ENCODE data around the gene IDH3G.
"Not testable (repeated sequence)": the region's sequence is repeated elsewhere in the genome, so short reads cannot be mapped to it uniquely, and the experiment has no call there.

Gene IDH3G

DNA sequence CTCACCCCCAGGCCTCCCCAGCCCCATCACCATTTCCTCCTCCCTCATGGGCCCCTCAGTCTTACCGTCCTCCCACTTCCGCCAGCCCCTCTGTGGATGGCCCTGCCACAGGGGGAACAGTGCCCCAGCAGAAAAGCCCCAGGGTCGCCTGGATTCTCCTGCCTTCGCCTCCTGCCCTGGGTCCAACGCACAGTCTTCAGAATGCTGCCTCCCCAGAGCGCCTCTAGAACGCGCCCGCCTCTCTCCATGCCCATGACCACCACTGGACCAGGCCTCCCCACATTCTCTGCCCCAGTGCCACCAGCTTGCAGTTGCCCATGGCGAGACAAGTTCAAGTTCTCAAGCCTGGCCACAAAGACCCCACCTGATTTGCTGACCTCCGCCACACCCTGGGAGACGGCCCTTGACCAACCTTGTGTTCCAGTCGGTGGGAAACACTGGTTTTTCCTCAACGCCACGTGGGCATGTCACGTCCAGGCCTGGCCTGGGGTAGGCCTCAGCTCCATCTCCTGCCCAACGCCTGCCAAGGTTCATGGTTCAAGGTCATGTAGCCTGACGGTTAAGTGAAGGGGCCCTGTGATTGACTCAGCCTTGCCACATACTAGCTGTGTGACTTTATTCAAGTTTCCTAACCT lies 30.8 kb downstream of the IDH3G start:
- DNase-seq (ENCODE audit: low spot score): no peak
- FAIRE-seq: no peak

DNA sequence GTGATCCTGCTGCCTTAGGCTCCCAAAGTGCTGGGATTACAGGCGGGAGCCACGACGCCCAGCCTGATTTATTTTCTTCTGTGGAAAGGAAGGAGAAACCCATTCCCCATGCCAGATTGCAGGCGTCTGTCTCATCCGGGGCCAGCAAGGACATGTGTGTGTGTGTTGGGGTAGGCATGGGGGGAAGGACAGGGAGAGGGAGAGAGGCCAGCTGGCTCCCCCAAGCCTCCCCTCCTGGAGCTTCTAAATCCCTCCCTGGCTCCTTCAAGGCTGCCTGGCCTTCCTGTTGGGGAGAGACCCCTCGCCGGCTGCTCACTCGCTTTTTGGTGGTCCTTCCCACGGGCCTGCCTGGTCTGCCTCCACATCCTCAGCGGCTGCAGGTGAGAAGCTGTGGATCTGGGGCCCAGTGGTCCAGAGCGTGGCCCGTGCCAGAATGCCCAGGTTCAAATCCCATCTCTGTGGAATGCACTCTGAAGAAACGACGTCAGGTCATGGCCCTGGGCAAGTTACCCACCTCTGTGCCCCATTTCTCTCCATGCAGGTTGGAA lies 31.5 kb downstream of the IDH3G start:
- FAIRE-seq (no peak), DNase-seq (ENCODE audit: low spot score) (no peak)

DNA sequence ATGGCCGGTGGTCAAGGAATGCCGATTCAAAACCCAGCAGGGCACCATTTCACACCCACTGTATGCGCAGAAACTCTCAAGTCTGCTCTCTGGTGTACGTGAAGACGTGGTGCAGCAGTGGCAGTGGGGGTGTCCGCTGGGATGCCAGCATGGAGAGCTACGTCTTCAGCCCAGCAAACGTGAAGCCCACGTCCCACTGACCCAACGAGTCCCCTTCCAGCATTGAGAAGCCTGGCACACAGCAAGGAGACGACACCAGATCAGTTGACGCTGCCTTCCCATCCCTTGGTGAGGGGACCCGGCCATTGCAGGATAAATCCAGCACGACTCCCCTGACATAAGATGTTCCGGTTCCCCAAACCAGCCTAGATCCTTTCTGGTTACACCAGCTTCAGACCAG lies 32.3 kb downstream of the IDH3G start:
- FAIRE-seq: no peak
- DNase-seq (ENCODE audit: low spot score): no peak

DNA sequence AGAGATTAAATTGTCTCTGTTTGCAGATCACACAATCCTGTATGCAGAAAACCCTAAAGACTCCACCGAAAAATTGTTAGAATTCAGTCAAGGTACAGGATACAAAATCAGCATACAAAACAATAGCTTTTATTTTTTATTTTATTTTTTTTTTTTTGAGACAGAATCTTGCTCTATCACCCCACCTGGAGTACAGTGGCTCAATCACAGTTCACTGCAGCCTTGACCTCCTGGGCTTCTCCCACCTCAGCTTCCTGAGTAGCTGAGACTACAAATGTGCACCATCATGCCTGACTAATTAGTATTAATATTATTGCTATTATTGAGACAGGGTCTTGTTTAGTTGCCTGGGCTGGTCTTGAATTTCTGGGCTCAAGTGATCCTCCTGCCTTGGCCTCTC lies 39.0 kb downstream of the IDH3G start:
- FAIRE-seq (no peak), DNase-seq (ENCODE audit: low spot score) (no peak)

DNA sequence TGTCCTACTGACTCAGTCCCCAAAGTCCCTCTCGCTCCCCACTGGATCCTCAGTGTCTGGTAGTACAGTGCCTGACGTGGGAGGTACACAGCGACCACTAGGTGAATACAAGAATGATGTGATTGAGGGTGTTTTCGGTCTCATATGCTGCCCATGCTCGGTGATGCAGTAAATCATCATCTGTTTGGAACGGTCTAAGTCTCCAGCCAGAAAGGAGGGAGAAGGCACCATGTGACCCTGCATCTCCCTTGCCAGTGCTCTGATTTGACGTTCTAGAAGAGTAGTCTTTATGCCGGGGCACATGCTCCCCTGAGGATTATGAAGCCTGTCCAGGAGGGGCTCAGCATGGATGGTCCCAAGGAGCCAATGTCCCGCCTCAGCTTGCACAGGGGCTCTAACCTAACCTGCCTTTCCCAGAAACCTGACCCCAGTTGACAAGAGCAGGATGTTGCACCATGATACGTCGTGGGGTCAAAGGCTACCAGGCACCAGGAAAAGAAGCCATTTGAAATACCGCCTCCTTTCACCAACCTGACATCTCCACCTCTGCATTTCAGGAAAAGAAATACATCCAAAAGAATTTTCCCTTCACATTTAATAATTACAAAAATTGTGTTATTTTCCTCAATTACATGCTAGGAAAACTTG lies 43.9 kb downstream of the IDH3G start:
- no peak for DNase-seq (ENCODE audit: low spot score)
- FAIRE-seq: no peak

DNA sequence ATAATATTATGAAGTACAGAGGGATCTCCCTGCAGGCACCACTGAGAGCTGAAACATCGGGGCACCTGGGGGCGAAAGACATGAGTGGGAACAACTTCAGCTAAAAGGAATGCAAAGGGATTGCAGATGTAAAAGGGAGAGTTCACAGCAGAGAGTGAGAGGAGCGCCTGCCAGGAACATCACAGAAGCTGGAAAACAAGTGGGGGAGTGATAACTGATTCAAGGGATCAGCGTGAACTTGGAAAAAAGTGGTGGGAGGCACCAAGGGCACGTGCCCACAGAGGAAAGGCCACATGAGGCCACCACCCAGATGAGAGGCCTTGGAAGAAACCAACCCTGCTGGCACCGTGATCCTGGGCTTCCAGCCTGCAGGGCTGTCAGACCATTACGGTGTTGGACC lies 45.2 kb downstream of the IDH3G start:
- not testable (repeated sequence) for DNase-seq (ENCODE audit: low spot score); FAIRE-seq

DNA sequence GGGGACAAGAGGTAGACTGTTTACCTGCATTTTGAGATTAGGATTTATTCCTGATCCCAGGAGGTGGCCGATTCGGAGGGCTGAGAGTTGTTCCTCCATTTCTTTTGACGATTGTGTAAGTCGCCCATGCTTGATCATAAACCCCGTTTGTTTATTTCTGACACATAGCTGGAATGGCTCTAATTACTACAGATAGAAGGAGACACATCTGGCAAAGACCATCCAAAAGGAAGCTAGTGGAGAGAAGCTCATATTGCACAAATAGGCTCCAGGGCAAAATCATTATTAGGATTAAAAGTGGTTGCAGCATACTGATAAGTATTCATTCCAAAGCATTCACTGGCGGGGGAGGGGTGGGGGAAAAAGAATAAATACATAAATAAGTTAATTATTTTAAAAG lies 47.2 kb downstream of the IDH3G start:
- not testable (repeated sequence) for DNase-seq (ENCODE audit: low spot score); FAIRE-seq

DNA sequence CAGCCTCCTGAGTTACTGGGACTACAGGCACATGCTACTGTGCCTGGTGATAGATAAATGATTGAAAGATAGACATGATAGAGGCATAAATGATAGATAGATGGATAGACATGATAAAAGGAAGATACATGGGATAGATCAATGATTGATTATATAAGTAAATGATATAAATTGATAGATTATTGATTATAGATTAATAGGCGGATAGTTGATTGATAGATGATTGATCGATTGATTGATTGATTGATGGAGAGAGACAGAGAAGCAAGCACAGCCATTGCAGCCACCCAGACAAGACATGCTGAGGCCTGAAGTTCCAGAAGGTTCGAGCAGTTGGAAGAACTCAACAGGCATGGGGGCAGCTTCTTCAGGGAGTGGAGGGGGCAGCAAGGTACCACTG lies 47.8 kb downstream of the IDH3G start:
- no peak for FAIRE-seq
- DNase-seq (ENCODE audit: low spot score): no peak

DNA sequence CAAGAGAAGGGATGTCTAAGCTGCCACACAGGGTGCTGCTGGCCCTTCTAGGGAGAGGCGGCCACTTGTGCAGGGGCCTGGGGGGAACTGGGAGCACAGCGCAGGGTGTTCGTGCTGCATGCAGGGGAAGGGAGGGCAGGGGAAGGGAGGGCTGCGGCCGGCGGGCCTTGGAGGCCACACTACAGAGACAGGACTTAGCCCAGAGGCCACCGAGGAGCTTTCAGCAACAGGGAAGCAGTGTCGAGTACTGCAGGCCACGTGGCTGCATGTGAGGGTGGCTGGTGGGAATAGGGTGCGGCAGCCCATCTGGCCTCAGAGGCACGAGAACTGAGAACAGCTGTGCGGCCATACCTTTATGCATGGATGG lies 49.1 kb downstream of the IDH3G start:
- not testable (repeated sequence) for DNase-seq (ENCODE audit: low spot score); FAIRE-seq

DNA sequence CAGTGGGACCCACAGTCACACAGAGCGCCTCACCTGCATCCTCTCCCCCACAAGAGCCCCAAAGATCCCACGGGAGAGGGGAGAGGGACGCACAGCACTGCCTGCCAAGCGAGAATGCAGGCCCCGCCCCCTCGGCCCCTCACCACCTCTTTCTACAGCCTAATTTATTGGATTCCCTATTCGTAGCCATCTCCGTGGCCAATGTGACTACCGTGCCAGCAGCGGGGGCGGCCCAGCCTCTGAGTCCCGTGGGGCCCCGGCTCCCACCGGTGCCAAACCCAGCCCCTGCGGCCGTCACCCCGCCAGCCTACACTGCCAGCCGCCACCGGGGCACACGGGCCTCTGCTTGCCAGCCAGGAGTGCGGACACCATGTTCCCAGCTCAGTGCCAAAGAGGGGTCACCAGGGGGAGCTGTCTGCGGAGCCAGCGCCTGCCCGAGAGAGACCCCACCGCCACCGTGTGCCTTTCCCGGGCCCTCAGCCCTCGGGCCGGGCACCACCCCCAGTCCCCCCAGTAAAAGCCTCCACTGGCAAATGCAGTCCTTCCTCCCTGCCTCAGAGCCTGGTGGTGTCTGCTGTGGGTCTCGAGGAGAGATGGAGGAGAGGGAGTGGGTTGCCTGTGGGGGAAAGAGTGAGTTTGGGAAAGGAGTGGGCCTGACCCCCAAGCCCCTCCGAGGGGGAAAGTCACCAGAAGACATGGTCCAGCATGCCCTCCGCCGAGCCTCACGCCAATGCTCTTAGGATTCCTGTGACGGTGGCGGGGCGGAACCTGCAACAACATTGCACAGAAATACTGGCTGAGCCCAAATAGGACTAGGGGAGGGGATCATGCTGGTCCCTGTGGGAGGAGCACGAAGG lies 49.7 kb downstream of the IDH3G start:
- FAIRE-seq (peak; percentile 37), DNase-seq (ENCODE audit: low spot score) (no peak)

DNA sequence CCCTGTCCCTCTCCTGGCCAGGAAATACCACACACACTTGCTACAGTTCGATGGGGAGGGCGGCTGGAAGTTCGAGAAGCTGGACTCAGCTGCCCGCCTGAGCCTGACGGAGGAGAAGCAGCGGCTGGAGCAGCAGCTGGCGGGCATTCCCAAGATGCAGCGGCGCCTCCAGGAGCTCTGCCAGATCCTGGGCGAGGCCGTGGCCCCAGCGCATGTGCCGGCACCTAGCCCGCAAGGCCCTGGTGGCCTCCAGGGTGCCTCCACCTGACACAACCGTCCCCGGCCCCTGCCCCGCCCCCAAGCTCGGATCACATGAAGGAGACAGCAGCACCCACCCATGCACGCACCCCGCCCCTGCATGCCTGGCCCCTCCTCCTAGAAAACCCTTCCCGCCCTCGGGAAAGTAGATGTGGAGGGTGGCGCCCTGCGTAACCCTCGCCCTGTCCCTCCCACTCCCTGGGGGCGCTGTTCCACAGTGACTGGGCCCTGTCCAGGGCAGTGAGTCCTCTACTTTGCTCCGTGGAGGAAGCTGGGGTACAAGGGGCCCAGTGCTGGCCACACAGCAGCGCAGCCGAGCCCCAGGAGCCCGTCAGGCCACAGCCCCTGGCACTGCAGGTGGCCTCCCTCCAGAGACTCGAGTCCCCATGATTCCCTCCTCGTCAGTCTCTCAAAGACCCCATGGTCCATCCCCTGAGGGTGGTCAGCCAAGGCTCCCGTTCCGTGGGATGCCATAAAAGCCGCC lies 50.5 kb downstream of the IDH3G start:
- not testable (repeated sequence) for DNase-seq (ENCODE audit: low spot score); FAIRE-seq

DNA sequence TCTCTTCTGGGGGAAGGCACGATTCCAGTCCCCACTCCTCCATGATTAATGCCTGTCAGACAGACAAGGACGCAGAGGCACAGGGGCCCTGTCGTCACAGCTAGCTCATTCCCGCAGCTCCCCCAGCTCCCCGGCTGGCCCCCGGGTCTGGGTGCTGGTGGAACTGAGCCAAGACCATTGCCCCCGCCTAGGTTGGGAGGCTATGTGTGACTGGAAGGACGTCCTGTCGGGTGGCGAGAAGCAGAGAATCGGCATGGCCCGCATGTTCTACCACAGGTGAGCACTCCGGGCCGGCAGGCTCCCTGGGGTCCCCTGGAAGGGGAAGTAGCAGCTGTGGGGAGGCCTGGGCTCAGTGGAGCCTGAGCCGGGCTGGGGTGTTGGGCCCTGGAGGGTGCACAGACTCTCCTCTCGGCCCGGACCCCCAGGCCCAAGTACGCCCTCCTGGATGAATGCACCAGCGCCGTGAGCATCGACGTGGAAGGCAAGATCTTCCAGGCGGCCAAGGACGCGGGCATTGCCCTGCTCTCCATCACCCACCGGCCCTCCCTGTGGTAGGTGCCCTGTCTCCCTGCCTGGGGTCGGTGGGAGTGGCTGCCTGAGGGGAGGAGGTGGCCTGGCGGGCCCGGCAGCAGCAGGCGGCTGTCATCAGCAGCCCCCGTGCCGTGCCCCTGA lies 51.2 kb downstream of the IDH3G start:
- DNase-seq (ENCODE audit: low spot score); FAIRE-seq: not testable (repeated sequence)

DNA sequence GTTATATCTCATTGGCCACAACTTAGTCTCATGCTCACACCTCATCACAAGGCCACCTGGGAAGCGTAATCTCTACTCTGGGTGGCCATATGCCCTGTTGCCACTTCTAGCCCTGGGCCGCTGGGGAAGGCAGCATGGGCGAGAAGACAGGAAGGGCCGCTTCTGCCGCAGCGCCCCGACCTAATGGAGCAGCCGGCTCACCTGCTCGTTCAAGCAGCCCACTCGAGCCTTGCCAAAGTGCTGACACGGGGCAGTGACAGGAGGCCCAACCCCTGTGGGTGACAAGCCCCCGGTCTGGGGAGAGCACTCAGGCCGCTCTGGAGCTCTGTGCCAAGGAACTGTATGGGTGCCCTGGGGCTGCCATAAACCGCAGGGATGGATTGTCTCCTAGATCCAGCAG lies 52.1 kb downstream of the IDH3G start:
- FAIRE-seq; DNase-seq (ENCODE audit: low spot score): not testable (repeated sequence)

DNA sequence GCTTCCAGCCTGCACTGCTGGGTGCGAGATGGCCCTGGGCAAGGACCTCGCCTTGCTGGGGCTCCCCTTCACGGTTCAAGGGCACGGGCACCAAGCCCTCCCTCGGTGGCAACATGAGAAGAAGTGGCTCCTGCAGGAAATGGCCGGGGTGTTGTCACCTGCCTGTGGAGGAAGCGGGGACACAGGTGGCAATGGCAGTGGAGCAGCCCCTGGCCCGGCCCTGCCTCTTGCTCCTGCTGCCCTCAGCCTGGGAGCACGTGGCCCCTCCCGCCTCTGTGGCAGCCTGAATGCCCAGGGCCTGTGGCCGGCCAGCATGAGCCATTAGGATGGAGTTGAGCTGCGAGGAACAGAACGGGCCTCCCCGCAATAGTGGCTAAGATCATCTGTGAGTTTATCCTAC lies 52.7 kb downstream of the IDH3G start:
- DNase-seq (ENCODE audit: low spot score) (no peak), FAIRE-seq (no peak)

DNA sequence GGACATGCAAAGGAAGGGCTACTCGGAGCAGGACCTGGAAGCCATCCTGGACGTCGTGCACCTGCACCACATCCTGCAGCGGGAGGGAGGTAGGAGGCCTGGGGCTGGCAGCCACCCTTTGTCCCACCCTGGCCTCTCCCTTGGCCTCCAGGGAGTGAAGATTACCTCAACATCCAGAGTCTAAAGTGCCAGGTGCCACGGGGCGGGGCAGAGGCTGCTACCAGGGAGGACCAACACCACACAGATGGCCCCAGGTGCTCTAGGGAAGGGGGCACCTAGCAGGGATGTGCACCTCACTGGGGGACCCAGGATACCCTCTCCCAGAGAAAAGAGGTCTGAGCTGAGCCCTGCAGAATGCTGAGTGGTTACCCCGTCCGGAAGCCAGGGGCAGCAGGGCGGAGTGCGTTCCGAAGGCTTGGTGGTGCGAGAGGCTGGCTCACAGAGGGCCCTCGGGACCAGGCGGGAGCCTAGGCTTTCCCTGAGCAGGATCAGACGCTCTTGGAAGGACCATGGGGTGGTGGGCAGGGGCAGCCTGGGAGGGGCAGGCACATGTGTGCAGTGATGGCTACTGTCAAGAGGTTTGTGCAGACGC lies 53.4 kb downstream of the IDH3G start:
- DNase-seq (ENCODE audit: low spot score): no peak
- FAIRE-seq: no peak

DNA sequence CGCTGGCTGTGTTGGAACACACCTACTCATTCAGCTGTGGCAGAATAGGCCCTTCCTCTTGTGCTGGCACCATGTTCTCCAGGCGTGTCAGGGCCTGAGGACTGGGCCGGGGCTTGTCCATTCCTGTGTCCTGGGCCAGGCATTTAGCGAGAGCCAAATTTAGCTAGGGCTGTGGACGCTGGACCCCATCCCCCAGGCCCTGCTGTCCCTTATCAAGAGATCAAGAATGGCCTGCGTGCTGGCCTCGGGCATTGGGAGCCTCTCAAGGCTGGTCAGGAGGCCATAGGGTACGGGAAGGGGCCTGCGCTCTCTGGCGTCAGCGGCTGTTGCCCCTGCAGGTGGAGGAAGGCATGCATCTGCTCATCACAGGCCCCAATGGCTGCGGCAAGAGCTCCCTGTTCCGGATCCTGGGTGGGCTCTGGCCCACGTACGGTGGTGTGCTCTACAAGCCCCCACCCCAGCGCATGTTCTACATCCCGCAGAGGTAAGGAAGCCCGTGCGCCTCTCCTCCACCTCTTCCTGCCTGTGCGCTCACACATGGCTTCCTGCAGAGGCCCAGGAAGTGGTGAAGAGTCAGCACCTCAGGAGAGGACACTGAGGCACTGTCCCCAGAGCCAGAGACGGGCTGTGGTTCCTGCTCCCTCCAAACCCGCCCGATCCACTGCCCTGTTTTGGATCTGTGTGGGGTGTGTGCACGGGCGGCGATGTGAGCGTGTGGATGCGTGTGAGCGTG lies 54.3 kb downstream of the IDH3G start:
- no peak for FAIRE-seq
- no peak for DNase-seq (ENCODE audit: low spot score)

DNA sequence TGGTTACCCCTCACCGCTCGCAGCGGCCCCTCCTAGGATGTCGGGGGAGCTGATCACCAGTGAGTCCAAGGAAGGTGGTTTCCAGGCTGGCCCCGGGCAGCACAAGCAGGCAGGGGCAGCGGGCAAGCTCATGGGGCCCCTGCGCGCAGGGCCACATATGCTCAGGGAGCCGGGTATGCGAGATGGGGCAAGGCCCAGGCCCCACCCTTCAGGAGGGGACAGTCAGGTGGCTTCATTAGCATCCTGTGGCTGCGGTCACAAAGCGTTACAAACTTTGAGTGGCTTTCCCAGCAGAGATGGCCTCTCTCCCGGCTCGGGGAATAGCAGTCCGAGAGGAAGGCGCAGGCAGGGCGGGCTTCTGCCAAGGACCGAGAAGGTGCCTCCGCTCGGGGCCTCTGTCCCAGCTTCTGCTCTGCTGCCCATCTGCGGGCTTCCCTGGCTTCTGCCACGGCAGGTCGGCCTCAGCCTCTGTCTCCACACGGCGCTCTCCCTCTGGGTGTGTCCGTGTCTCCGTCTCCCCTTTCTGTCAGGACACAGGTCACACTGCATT lies 56.0 kb downstream of the IDH3G start:
- FAIRE-seq (no peak), DNase-seq (ENCODE audit: low spot score) (no peak)

DNA sequence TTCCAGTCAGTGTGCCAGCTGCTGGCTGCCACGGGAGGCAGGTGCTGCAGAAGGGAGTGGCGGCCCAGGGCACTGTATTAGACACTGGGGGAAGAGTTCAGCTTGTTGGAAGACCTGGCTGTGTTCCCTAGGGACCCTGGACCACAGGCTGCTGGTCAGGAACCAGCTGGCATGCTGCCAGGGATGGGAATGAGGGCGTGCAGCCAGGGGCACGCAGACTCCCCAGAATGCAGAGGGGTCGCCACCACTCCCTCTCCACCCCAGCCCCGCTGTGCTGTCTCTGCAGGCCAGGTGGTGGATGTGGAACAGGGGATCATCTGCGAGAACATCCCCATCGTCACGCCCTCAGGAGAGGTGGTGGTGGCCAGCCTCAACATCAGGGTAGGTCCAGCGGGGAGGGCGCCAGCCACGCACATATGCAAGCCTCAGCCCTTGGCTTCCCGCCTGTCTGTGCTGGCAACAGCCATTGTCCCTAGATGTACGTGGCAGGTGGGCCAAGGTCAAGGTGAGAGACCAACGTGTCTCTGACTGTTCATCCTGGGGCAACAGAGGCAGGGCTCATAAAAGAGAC lies 57.2 kb downstream of the IDH3G start:
- DNase-seq (ENCODE audit: low spot score) (no peak), FAIRE-seq (no peak)
